ENCODE results near the gene PTPN2. TPM values are rescaled to one million over a fixed set of nuclear protein-coding genes. Genes with fewer than 3 reads are reported as not detected.
A peak's percentile ranks its signal among the peaks of the same experiment; 100 is the strongest.

The PTPN2 gene
- total and polyA plus RNA-seq, 4 donors: 47.8 to 79.9 (median 64.3) TPM

GRCh38 chr18:12782521-12782920 is 101.5 kb downstream of the PTPN2 start:
- TF ChIP-seq CTCF (IDR thresholded peaks at IDR 0.05; ENCODE audit: control extremely low read depth, extremely low read depth): no peak
- Histone ChIP-seq H3K27me3 (ENCODE audit: control insufficient read depth in 3 of 3, insufficient read depth in 3 of 3, low read length in 2 of 3) (no peaks in the 10 kb centered on the region), H3K4me1 (ENCODE audit: control insufficient read depth in 5 of 5, insufficient read depth in 5 of 5, low read length in 5 of 5) (no peaks in the 10 kb centered on the region), H3K9me3 (ENCODE audit: control insufficient read depth in 4 of 4, insufficient read depth in 3 of 4, low read length in 3 of 4) (peaks cover 0 to 2% (median 0%) of the 10 kb centered on the region in 4 donors), H3K27ac (ENCODE audit: low read depth in 1 of 2, low read length in 1 of 2) (no peak overlapping the region), H3K9ac (ENCODE audit: insufficient read depth in 1 of 2, low read length in 2 of 2) (no peak overlapping the region), H3K4me3 (no peak overlapping the region), H3K36me3 (ENCODE audit: control insufficient read depth in 4 of 4, insufficient read depth in 4 of 4, low read length in 4 of 4) (peaks cover 0 to 2% (median 0%) of the 10 kb centered on the region in 4 donors)
- 83 to 88% methylated on average over 6 of the region's 6 CpGs for WGBS, 2 donors
- DNase-seq (no peak), ATAC-seq (ENCODE audit: insufficient read depth, low FRiP score) (no peak)

GRCh38 chr18:12779456-12779855 is 104.6 kb downstream of the PTPN2 start:
- no peak for DNase-seq
- 94 to 96% methylated on average over 21 of the region's 21 CpGs for WGBS, 2 donors
- Histone ChIP-seq H3K27me3 (ENCODE audit: control insufficient read depth in 3 of 3, insufficient read depth in 3 of 3, low read length in 2 of 3) (no peaks in the 10 kb centered on the region), H3K36me3 (ENCODE audit: control insufficient read depth in 4 of 4, insufficient read depth in 4 of 4, low read length in 4 of 4) (peaks cover 0 to 2% (median 0%) of the 10 kb centered on the region in 4 donors), H3K9me3 (ENCODE audit: control insufficient read depth in 4 of 4, insufficient read depth in 3 of 4, low read length in 3 of 4) (peaks cover 0 to 2% (median 0%) of the 10 kb centered on the region in 4 donors), H3K4me3 (no peak overlapping the region), H3K27ac (ENCODE audit: low read depth in 1 of 2, low read length in 1 of 2) (no peak overlapping the region), H3K4me1 (ENCODE audit: control insufficient read depth in 5 of 5, insufficient read depth in 5 of 5, low read length in 5 of 5) (peaks cover 0 to 2% (median 0%) of the 10 kb centered on the region in 5 donors), H3K9ac (ENCODE audit: insufficient read depth in 1 of 2, low read length in 2 of 2) (no peak overlapping the region)
- no peak for ATAC-seq (ENCODE audit: insufficient read depth, low FRiP score)
- no peak for TF ChIP-seq CTCF (IDR thresholded peaks at IDR 0.05; ENCODE audit: control extremely low read depth, extremely low read depth)

- WGBS, 2 donors: 94 to 96% methylated on average over 11 of the region's 11 CpGs
- H3K27ac ChIP-seq (ENCODE audit: low read depth in 1 of 2, low read length in 1 of 2): no peak overlapping the region
- ATAC-seq (ENCODE audit: insufficient read depth, low FRiP score): no peak
- no peak for DNase-seq
- H3K9ac ChIP-seq (ENCODE audit: insufficient read depth in 1 of 2, low read length in 2 of 2): no peak overlapping the region
- H3K9me3 ChIP-seq (ENCODE audit: control insufficient read depth in 4 of 4, insufficient read depth in 3 of 4, low read length in 3 of 4): peaks cover 0 to 2% (median 0%) of the 10 kb centered on the region in 4 donors
- TF ChIP-seq CTCF (IDR thresholded peaks at IDR 0.05; ENCODE audit: control extremely low read depth, extremely low read depth): no peak
- H3K27me3 ChIP-seq (ENCODE audit: control insufficient read depth in 3 of 3, insufficient read depth in 3 of 3, low read length in 2 of 3): no peaks in the 10 kb centered on the region
- H3K4me3 ChIP-seq: no peak overlapping the region
- H3K4me1 ChIP-seq (ENCODE audit: control insufficient read depth in 5 of 5, insufficient read depth in 5 of 5, low read length in 5 of 5): peaks cover 0 to 2% (median 0%) of the 10 kb centered on the region in 5 donors
- peaks cover 0 to 2% (median 0%) of the 10 kb centered on the region in 4 donors for H3K36me3 ChIP-seq (ENCODE audit: control insufficient read depth in 4 of 4, insufficient read depth in 4 of 4, low read length in 4 of 4)
These were observed 105.0 kb downstream of the PTPN2 start for GRCh38 chr18:12779043-12779442.

GRCh38 chr18:12777500-12777944 is 106.5 kb downstream of the PTPN2 start:
- H3K4me3 ChIP-seq: no peak overlapping the region
- TF ChIP-seq CTCF (IDR thresholded peaks at IDR 0.05; ENCODE audit: control extremely low read depth, extremely low read depth): no peak
- WGBS, 2 donors: 83 to 89% methylated on average over 38 to 39 of the region's 39 CpGs
- DNase-seq (peak in 1 of 3 donors; percentile 6), ATAC-seq (ENCODE audit: insufficient read depth, low FRiP score) (no peak)
- H3K9ac ChIP-seq (ENCODE audit: insufficient read depth in 1 of 2, low read length in 2 of 2): no peak overlapping the region
- H3K9me3 ChIP-seq (ENCODE audit: control insufficient read depth in 4 of 4, insufficient read depth in 3 of 4, low read length in 3 of 4): peaks cover 0 to 2% (median 0%) of the 10 kb centered on the region in 4 donors
- peaks cover 0 to 2% (median 0%) of the 10 kb centered on the region in 5 donors for H3K4me1 ChIP-seq (ENCODE audit: control insufficient read depth in 5 of 5, insufficient read depth in 5 of 5, low read length in 5 of 5)
- no peaks in the 10 kb centered on the region for H3K27me3 ChIP-seq (ENCODE audit: control insufficient read depth in 3 of 3, insufficient read depth in 3 of 3, low read length in 2 of 3)
- H3K36me3 ChIP-seq (ENCODE audit: control insufficient read depth in 4 of 4, insufficient read depth in 4 of 4, low read length in 4 of 4): no peaks in the 10 kb centered on the region
- H3K27ac ChIP-seq (ENCODE audit: low read depth in 1 of 2, low read length in 1 of 2): no peak overlapping the region
